ENCODE measurements around the gene DCST1. TPM values are rescaled to one million over a fixed set of nuclear protein-coding genes. Genes with fewer than 3 reads are reported as not detected.

Gene DCST1
- total and polyA plus RNA-seq, 2 experiments from 2014 or later: not detected

DNA sequence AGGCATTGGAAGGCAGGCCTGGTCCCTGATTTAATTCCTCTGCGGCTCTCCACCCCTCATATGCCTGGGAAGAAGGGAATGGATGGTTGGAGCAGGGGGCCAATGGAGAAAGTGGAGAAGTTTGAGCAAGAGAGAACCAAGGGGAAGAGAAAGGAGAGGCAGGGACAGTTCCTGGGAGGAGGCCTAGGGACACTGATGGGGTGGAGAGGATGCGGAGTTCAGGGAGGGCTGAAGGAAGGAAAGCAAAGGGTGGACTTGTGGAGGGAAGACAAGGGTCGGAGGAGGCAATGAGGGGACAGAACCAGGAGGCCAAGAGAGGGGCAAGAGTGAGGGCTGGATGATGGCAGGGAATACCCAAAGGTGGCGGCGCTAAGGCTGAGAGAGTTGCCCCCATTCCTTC is 23.9 kb upstream of the DCST1 start:
- Histone ChIP-seq H3K4me2 (ENCODE audit: unreplicated experiment) (no peak overlapping the region), H3K27ac (no peak overlapping the region), H3K27me3 (replicated peaks; ENCODE audit: insufficient read depth) (no peaks in the 10 kb centered on the region), H3K4me1 (ENCODE audit: insufficient read depth) (peaks cover 14% of the 10 kb centered on the region), H3K9ac (no peak overlapping the region), H3K36me3 (ENCODE audit: low read depth) (no peaks in the 10 kb centered on the region), H3F3A (ENCODE audit: insufficient read depth) (no peaks in the 10 kb centered on the region), H2AFZ (no peak overlapping the region), H3K9me3 (ENCODE audit: low read depth) (no peaks in the 10 kb centered on the region), H3K79me2 (ENCODE audit: insufficient read depth) (peaks cover 33% of the 10 kb centered on the region), H3K4me3 (no peak overlapping the region), H4K20me1 (ENCODE audit: insufficient read depth) (no peaks in the 10 kb centered on the region), H3K9me2 (ENCODE audit: insufficient read depth) (no peaks in the 10 kb centered on the region)
- WGBS, 2 experiments (ENCODE audit: low coverage in 1 of 2, low lambda C conversion rate in 2 of 2, missing lambda C conversion rate in 2 of 2): 93 to 96% methylated on average over 5 of the region's 5 CpGs
- DNase-seq: no peak
- TF ChIP-seq EZH2phosphoT487 (IDR thresholded peaks at IDR 0.05; ENCODE audit: insufficient read depth, low read depth) (no peak), EZH2 (IDR thresholded peaks at IDR 0.05; ENCODE audit: insufficient read depth, poor library complexity, severe bottlenecking) (no peak)
- in situ Hi-C loops (cut with MboI): no loop called here

- Histone ChIP-seq H3K9me2 (ENCODE audit: insufficient read depth) (no peaks in the 10 kb centered on the region), H3K4me2 (ENCODE audit: unreplicated experiment) (no peak overlapping the region), H3K36me3 (ENCODE audit: low read depth) (no peaks in the 10 kb centered on the region), H3K4me1 (ENCODE audit: insufficient read depth) (peaks cover 7% of the 10 kb centered on the region), H2AFZ (no peak overlapping the region), H4K20me1 (ENCODE audit: insufficient read depth) (no peaks in the 10 kb centered on the region), H3K4me3 (no peak overlapping the region), H3K79me2 (ENCODE audit: insufficient read depth) (peaks cover 27% of the 10 kb centered on the region), H3K9ac (no peak overlapping the region), H3K9me3 (ENCODE audit: low read depth) (no peaks in the 10 kb centered on the region), H3K27me3 (replicated peaks; ENCODE audit: insufficient read depth) (no peaks in the 10 kb centered on the region), H3K27ac (no peak overlapping the region), H3F3A (ENCODE audit: insufficient read depth) (no peaks in the 10 kb centered on the region)
- DNase-seq: no peak
- TF ChIP-seq EZH2 (IDR thresholded peaks at IDR 0.05; ENCODE audit: insufficient read depth, poor library complexity, severe bottlenecking): no peak
- TF ChIP-seq EZH2phosphoT487 (IDR thresholded peaks at IDR 0.05; ENCODE audit: insufficient read depth, low read depth): no peak
- 69 to 80% methylated on average over 5 to 11 of the region's 11 CpGs for WGBS, 2 experiments (ENCODE audit: low coverage in 1 of 2, low lambda C conversion rate in 2 of 2, missing lambda C conversion rate in 2 of 2)
- in situ Hi-C loops (cut with MboI): no loop called here
These were observed 23.3 kb upstream of the DCST1 start for GRCh38 chr1:155010211-155010918.

GRCh38 chr1:155011004-155011416 is 22.6 kb upstream of the DCST1 start:
- no peak overlapping the region for H2AFZ ChIP-seq
- H3K36me3 ChIP-seq (ENCODE audit: low read depth): no peaks in the 10 kb centered on the region
- no peak overlapping the region for H3K9ac ChIP-seq
- H3K27ac ChIP-seq: no peak overlapping the region
- peaks cover under 1% of the 10 kb centered on the region; the same call in 1 of the 2 replicates for H3K4me1 ChIP-seq (ENCODE audit: insufficient read depth)
- no peaks in the 10 kb centered on the region for H3F3A ChIP-seq (ENCODE audit: insufficient read depth)
- H3K4me3 ChIP-seq: no peak overlapping the region
- H3K4me2 ChIP-seq (ENCODE audit: unreplicated experiment): no peak overlapping the region
- WGBS, 2 experiments (ENCODE audit: low coverage in 1 of 2, low lambda C conversion rate in 2 of 2, missing lambda C conversion rate in 2 of 2): 72 to 74% methylated on average over 5 of the region's 5 CpGs
- no peaks in the 10 kb centered on the region for H3K9me2 ChIP-seq (ENCODE audit: insufficient read depth)
- H3K27me3 ChIP-seq (replicated peaks; ENCODE audit: insufficient read depth): no peaks in the 10 kb centered on the region
- H3K9me3 ChIP-seq (ENCODE audit: low read depth): no peaks in the 10 kb centered on the region
- no peaks in the 10 kb centered on the region for H4K20me1 ChIP-seq (ENCODE audit: insufficient read depth)
- DNase-seq: no peak
- TF ChIP-seq EZH2phosphoT487 (IDR thresholded peaks at IDR 0.05; ENCODE audit: insufficient read depth, low read depth) (no peak), EZH2 (IDR thresholded peaks at IDR 0.05; ENCODE audit: insufficient read depth, poor library complexity, severe bottlenecking) (no peak)
- in situ Hi-C loops (cut with MboI): no loop called here
- peaks cover 23% of the 10 kb centered on the region for H3K79me2 ChIP-seq (ENCODE audit: insufficient read depth)

GRCh38 chr1:155011437-155012025 is 22.1 kb upstream of the DCST1 start:
- in situ Hi-C loops (cut with MboI): no loop called here
- H3K4me3 ChIP-seq: no peak overlapping the region
- 84 to 89% methylated on average over 3 to 6 of the region's 6 CpGs for WGBS, 2 experiments (ENCODE audit: low coverage in 1 of 2, low lambda C conversion rate in 2 of 2, missing lambda C conversion rate in 2 of 2)
- H3K4me2 ChIP-seq (ENCODE audit: unreplicated experiment): no peak overlapping the region
- H3K79me2 ChIP-seq (ENCODE audit: insufficient read depth): peaks cover 18% of the 10 kb centered on the region
- no peaks in the 10 kb centered on the region for H3K4me1 ChIP-seq (ENCODE audit: insufficient read depth)
- H3K9me3 ChIP-seq (ENCODE audit: low read depth): no peaks in the 10 kb centered on the region
- DNase-seq: no peak
- no peaks in the 10 kb centered on the region for H3K36me3 ChIP-seq (ENCODE audit: low read depth)
- H3F3A ChIP-seq (ENCODE audit: insufficient read depth): no peaks in the 10 kb centered on the region
- no peak overlapping the region for H3K9ac ChIP-seq
- H3K27me3 ChIP-seq (replicated peaks; ENCODE audit: insufficient read depth): no peaks in the 10 kb centered on the region
- no peak overlapping the region for H2AFZ ChIP-seq
- H3K9me2 ChIP-seq (ENCODE audit: insufficient read depth): no peaks in the 10 kb centered on the region
- H3K27ac ChIP-seq: no peak overlapping the region
- TF ChIP-seq EZH2phosphoT487 (IDR thresholded peaks at IDR 0.05; ENCODE audit: insufficient read depth, low read depth) (no peak), EZH2 (IDR thresholded peaks at IDR 0.05; ENCODE audit: insufficient read depth, poor library complexity, severe bottlenecking) (no peak)
- no peaks in the 10 kb centered on the region for H4K20me1 ChIP-seq (ENCODE audit: insufficient read depth)

All from GM23248 (cell line).